Endothelial cell of umbilical vein (primary cell): ENCODE data around the gene TBC1D24.

ENCODE experiments used
- EZH2 ChIP-seq: IDR thresholded peaks from 2 replicates; pipeline ENCODE4 v1.6.1; 2012; ENCODE audit warnings: borderline replicate concordance, low read depth, mild to moderate bottlenecking, moderate library complexity, low read length, inconsistent platforms; ENCODE audit not compliant: severe bottlenecking
- MAX ChIP-seq: IDR thresholded peaks from 2 replicates; pipeline ENCODE4 v1.6.1; 2011; ENCODE audit not compliant: insufficient read depth, insufficient read length
- POLR2A ChIP-seq: IDR thresholded peaks from 2 replicates; pipeline ENCODE4 v1.6.1; 2012; ENCODE audit warnings: low read depth, mild to moderate bottlenecking, control low read depth, low read length
- POLR2AphosphoS5 ChIP-seq: IDR thresholded peaks from 2 replicates; pipeline ENCODE4 v1.6.1; 2012; ENCODE audit warnings: low read depth, mild to moderate bottlenecking, control low read depth, low read length, moderate library complexity; ENCODE audit not compliant: insufficient read depth
- TF ChIP-seq, protein P1 (sequence below), 2 donors: IDR thresholded peaks; 1 replicate in 1 of 2; 2 replicates in 1 of 2; pipeline ENCODE4 v1.5.1; 2011; ENCODE audit warnings: low read length in 2 of 2, mild to moderate bottlenecking in 2 of 2, moderate library complexity in 2 of 2, control low read depth in 1 of 2, inconsistent platforms in 1 of 2, low read depth in 1 of 2; ENCODE audit not compliant: insufficient read depth in 1 of 2; ENCODE audit errors: extremely low read depth in 1 of 2

DNA sequence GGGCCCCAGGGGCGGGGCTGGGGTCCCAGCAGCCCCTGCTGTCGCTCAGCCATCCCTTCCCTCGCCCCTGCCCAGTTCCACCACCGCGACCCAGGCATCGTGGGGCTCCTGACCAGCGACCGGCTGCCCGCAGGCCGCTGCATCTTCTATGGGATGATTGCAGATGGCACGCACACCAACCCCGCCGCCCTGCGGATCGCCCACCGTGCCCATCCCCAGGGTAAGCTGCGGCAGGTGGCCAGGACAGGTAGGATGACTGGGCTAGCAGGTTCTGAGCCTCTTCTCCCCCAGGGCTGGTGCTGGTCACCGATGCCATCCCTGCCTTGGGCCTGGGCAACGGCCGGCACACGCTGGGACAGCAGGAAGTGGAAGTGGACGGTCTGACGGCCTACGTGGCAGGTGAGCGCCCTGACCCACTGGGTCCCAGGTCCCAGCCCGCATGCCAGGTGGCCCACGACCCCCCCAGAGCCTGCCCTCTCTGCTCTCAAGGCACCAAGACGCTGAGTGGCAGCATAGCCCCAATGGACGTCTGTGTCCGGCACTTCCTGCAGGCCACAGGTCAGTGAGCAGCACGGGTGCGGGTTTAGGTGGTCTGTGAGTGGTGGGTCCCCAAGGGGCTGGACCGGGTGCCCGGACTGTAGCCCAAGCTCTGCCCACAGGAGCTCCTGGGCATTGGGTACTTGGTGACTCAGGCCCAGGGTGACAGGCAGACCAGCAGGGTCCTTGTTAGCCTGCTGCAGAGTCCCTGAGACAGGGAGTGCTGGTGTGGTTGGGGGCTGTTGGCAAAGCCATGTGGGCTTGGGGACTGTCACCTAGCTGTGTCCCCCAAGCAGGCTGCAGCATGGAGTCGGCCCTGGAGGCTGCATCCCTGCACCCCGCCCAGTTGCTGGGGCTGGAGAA is 53.5 kb downstream of the TBC1D24 start:
- TF ChIP-seq, protein P1, sequence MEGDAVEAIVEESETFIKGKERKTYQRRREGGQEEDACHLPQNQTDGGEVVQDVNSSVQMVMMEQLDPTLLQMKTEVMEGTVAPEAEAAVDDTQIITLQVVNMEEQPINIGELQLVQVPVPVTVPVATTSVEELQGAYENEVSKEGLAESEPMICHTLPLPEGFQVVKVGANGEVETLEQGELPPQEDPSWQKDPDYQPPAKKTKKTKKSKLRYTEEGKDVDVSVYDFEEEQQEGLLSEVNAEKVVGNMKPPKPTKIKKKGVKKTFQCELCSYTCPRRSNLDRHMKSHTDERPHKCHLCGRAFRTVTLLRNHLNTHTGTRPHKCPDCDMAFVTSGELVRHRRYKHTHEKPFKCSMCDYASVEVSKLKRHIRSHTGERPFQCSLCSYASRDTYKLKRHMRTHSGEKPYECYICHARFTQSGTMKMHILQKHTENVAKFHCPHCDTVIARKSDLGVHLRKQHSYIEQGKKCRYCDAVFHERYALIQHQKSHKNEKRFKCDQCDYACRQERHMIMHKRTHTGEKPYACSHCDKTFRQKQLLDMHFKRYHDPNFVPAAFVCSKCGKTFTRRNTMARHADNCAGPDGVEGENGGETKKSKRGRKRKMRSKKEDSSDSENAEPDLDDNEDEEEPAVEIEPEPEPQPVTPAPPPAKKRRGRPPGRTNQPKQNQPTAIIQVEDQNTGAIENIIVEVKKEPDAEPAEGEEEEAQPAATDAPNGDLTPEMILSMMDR (IDR thresholded peaks at IDR 0.05; ENCODE audit: extremely low read depth in 1 of 2, insufficient read depth in 1 of 2, low read depth in 1 of 2, low read length in 2 of 2): no peak
- TF ChIP-seq EZH2 (no peak), POLR2A (no peak), POLR2AphosphoS5 (no peak), MAX (no peak)
